CD4-positive, alpha-beta T cell treated with Interleukin-4 for 1 hour (primary cell): ENCODE measurements around the gene ENSA.
"Not testable (repeated sequence)": the region's sequence is repeated elsewhere in the genome, so short reads cannot be mapped to it uniquely, and the experiment has no call there.

ENCODE experiments used
- DNase-seq, 2 donors: peaks; one replicate each; pipeline ENCODE4 v3.0.0-alpha.2; 2020 to 2022

ENSA gene

GRCh38 chr1:150621497-150622302 is 7.7 kb downstream of the ENSA start:
- DNase-seq: peak; percentile 72 to 80

- DNase-seq: no peak
These were observed 8.5 kb downstream of the ENSA start for GRCh38 chr1:150620919-150621318.

- DNase-seq: peak; percentile 32 to 46
These were observed 9.6 kb downstream of the ENSA start for GRCh38 chr1:150619576-150620509.

GRCh38 chr1:150615346-150616201 is 13.8 kb downstream of the ENSA start:
- peak in 1 of 2 donors; percentile 44 for DNase-seq

- peak; percentile 70 to 73 for DNase-seq
These were observed 16.1 kb downstream of the ENSA start for GRCh38 chr1:150613061-150613920.

GRCh38 chr1:150612014-150612345 is 17.4 kb downstream of the ENSA start:
- no peak for DNase-seq

- no peak for DNase-seq
These were observed 18.8 kb downstream of the ENSA start for GRCh38 chr1:150610576-150610975.

- no peak for DNase-seq
These were observed 19.7 kb downstream of the ENSA start for GRCh38 chr1:150609732-150610131.

- no peak for DNase-seq
These were observed 22.8 kb downstream of the ENSA start for GRCh38 chr1:150606463-150607142.

- DNase-seq: not testable (repeated sequence)
These were observed 24.0 kb downstream of the ENSA start for GRCh38 chr1:150605451-150605731.

- no peak for DNase-seq
These were observed 25.2 kb downstream of the ENSA start for GRCh38 chr1:150604226-150604588.

GRCh38 chr1:150603711-150604110 is 25.7 kb downstream of the ENSA start:
- DNase-seq: no peak

GRCh38 chr1:150602372-150602771 is 27.0 kb downstream of the ENSA start:
- not testable (repeated sequence) for DNase-seq

- no peak for DNase-seq
These were observed 27.9 kb downstream of the ENSA start for GRCh38 chr1:150601540-150601939.

GRCh38 chr1:150598346-150598745 is 31.1 kb downstream of the ENSA start:
- not testable (repeated sequence) for DNase-seq

- no peak for DNase-seq
These were observed 32.4 kb downstream of the ENSA start for GRCh38 chr1:150596976-150597375.

GRCh38 chr1:150596095-150596892 is 33.1 kb downstream of the ENSA start:
- DNase-seq: no peak

- no peak for DNase-seq
These were observed 47.0 kb downstream of the ENSA start for GRCh38 chr1:150582371-150582770.

- DNase-seq: not testable (repeated sequence)
These were observed 47.5 kb downstream of the ENSA start for GRCh38 chr1:150581962-150582361.

GRCh38 chr1:150581437-150581836 is 48.0 kb downstream of the ENSA start:
- not testable (repeated sequence) for DNase-seq

- DNase-seq: not testable (repeated sequence)
These were observed 48.4 kb downstream of the ENSA start for GRCh38 chr1:150580966-150581365.
